Measurements from ENCODE around the gene ASCC1.

Gene ASCC1

DNA sequence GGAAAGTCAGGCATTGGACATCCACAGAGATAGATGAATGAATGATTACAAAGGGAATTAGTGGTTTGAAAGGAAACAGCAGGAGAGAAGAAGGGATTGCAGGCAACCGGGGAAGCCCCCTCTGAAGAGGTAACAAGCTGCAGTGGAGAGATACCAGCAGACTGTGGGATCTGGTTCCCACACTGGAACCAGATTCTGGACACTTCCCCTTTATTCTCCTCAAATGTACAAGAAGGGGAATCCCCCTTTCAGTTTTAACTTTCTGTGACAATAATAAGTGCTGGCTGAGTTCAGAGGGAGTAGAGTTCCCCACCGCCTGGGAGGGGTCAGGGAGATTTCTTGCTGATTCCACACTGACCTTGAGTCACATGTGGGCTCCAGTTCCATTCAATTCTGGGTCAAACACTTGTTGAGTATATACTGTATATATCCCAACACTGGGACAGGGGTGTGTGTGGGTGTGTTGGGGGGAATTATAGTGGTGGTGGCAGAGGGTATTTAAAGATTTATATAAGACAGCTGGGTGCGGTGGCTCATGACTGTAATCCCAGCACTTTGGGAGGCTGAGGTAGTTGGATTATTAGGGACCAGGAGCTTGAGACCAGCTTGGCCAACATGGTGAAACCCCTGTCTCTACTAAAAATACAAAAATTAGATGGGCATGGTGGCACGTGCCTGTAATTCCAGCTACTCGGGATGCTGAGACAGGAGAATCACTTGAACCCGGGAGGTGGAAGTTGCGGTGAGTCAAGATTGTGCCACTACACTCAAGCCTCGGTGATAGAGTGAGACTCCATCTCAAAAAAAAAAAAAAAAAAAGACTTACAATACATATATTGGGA lies 41.2 kb upstream of the ASCC1 start:
- H3K4me3 ChIP-seq (ENCODE audit: low read length), result peak overlapping the region; percentile 19
- peaks cover 23% of the 10 kb centered on the region for H3F3A ChIP-seq (ENCODE audit: control insufficient read depth, insufficient read depth)
- H4K20me1 ChIP-seq (ENCODE audit: control insufficient read depth, insufficient read depth, low read depth, low read length), result no peaks in the 10 kb centered on the region
- H3K9me3 ChIP-seq (ENCODE audit: control insufficient read depth, insufficient read depth, low read length), result no peaks in the 10 kb centered on the region
- no peaks in the 10 kb centered on the region for H3K27me3 ChIP-seq (ENCODE audit: control insufficient read depth, low read length)
- H3K4me2 ChIP-seq (ENCODE audit: low read length), result peak overlapping the region; percentile 63
- TF ChIP-seq, protein P1, sequence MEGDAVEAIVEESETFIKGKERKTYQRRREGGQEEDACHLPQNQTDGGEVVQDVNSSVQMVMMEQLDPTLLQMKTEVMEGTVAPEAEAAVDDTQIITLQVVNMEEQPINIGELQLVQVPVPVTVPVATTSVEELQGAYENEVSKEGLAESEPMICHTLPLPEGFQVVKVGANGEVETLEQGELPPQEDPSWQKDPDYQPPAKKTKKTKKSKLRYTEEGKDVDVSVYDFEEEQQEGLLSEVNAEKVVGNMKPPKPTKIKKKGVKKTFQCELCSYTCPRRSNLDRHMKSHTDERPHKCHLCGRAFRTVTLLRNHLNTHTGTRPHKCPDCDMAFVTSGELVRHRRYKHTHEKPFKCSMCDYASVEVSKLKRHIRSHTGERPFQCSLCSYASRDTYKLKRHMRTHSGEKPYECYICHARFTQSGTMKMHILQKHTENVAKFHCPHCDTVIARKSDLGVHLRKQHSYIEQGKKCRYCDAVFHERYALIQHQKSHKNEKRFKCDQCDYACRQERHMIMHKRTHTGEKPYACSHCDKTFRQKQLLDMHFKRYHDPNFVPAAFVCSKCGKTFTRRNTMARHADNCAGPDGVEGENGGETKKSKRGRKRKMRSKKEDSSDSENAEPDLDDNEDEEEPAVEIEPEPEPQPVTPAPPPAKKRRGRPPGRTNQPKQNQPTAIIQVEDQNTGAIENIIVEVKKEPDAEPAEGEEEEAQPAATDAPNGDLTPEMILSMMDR (IDR thresholded peaks at IDR 0.05; ENCODE audit: low read depth, low read length, poor library complexity, severe bottlenecking), result no peak
- TF ChIP-seq EZH2phosphoT487 (IDR thresholded peaks at IDR 0.05; ENCODE audit: borderline replicate concordance, low read length), result no peak
- peak overlapping the region; percentile 26; the same call in 1 of the 2 replicates for H3K27ac ChIP-seq (ENCODE audit: low read depth, low read length)
- H3K36me3 ChIP-seq (ENCODE audit: control insufficient read depth, low read length), result no peaks in the 10 kb centered on the region
- H3K79me2 ChIP-seq (ENCODE audit: control insufficient read depth, low read length), result no peaks in the 10 kb centered on the region
- H3K4me1 ChIP-seq (ENCODE audit: control insufficient read depth, low read length), result peaks cover 85% of the 10 kb centered on the region
- no peaks in the 10 kb centered on the region for H3K9me2 ChIP-seq (replicated peaks; ENCODE audit: control insufficient read depth, low read length)

DNA sequence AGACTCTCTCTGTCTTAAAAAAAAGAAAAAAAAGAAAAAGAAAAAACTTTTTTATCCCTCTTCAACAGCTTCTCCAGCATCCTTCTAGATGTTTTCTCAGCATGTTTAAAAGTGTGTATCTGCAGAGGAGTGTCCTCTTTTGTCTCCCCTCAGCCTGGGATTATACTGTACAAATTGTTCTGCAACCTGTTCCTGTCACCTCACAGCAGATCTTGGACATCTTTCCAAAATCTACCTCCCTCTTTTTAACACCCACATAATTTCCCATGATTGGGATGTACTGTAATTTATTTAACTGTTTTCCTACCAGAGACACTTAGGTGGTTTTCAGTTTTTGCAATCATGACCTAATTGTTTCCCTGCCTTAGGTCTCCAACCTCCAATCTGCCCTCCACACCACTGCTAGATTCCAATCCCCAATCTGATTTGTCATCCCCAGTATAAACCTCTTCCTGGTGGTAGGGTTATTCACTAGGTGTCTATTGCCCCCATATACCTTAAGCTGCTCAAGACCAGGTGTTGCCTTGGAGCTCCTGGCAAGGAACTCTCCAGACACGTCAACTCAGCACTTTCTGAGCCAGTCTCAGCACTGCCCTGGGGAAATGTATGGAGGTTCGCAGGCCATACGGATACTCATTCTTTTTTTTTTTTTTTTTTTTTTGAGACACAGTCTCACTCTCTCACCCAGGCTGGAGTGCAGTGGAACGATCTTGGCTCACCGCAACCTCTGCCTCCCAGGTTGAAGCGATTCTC lies 40.1 kb upstream of the ASCC1 start:
- peak overlapping the region; percentile 14; the same call in 1 of the 2 replicates for H3K27ac ChIP-seq (ENCODE audit: low read depth, low read length)
- no peaks in the 10 kb centered on the region for H3K79me2 ChIP-seq (ENCODE audit: control insufficient read depth, low read length)
- no peaks in the 10 kb centered on the region for H3K27me3 ChIP-seq (ENCODE audit: control insufficient read depth, low read length)
- TF ChIP-seq, protein P1 (IDR thresholded peaks at IDR 0.05; ENCODE audit: low read depth, low read length, poor library complexity, severe bottlenecking), result no peak
- no peaks in the 10 kb centered on the region for H3K36me3 ChIP-seq (ENCODE audit: control insufficient read depth, low read length)
- no peaks in the 10 kb centered on the region for H4K20me1 ChIP-seq (ENCODE audit: control insufficient read depth, insufficient read depth, low read depth, low read length)
- H3K9me3 ChIP-seq (ENCODE audit: control insufficient read depth, insufficient read depth, low read length), result no peaks in the 10 kb centered on the region
- no peak overlapping the region for H3K4me2 ChIP-seq (ENCODE audit: low read length)
- peaks cover 19% of the 10 kb centered on the region for H3F3A ChIP-seq (ENCODE audit: control insufficient read depth, insufficient read depth)
- H3K4me3 ChIP-seq (ENCODE audit: low read length), result no peak overlapping the region
- H3K9me2 ChIP-seq (replicated peaks; ENCODE audit: control insufficient read depth, low read length), result no peaks in the 10 kb centered on the region
- peaks cover 74% of the 10 kb centered on the region for H3K4me1 ChIP-seq (ENCODE audit: control insufficient read depth, low read length)

DNA sequence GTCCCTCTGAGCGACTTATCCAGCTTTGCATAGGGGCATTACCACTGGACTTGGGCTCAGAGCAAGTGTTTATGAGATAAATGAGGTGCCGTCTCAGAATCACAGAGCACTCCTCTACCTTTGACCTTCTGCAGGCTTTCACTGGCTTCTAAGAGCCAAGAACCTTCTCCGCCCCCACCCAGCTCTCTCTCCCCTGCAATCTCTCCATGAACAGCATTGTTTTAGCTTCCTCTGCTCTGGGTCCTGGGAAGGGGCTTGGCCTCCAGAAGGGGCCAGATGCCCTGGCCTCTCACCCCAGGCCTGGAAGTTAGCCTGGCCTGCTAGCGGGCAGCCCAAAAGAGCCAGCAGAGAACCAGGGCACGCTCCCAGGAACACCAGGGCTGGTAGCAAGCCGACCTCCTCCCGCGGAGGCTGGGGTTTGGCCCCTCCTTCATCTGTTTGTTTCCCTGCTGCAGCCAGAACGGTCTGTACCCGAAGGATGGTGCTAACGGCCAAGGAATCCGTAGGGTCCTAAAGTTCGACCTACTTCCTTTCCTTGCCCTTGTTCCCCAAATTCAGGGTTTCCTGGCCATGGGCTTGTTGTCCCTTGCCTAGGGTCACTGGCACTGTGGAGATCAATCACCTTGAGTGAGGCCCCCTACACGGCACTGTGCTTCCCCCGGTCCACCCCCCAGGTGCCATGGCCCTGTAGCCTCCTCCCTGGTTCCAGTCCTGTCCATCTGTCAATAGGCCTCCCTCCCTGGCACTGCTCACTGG lies 38.9 kb upstream of the ASCC1 start:
- H3K4me1 ChIP-seq (ENCODE audit: control insufficient read depth, low read length), result peaks cover 72% of the 10 kb centered on the region
- H3F3A ChIP-seq (ENCODE audit: control insufficient read depth, insufficient read depth), result peaks cover 18% of the 10 kb centered on the region
- peak overlapping the region; percentile 27; the same call in 1 of the 2 replicates for H3K27ac ChIP-seq (ENCODE audit: low read depth, low read length)
- peak overlapping the region; percentile 54 for H3K4me2 ChIP-seq (ENCODE audit: low read length)
- no peaks in the 10 kb centered on the region for H3K9me2 ChIP-seq (replicated peaks; ENCODE audit: control insufficient read depth, low read length)
- TF ChIP-seq EZH2phosphoT487 (IDR thresholded peaks at IDR 0.05; ENCODE audit: borderline replicate concordance, low read length), result no peak
- TF ChIP-seq, protein P1 (IDR thresholded peaks at IDR 0.05; ENCODE audit: low read depth, low read length, poor library complexity, severe bottlenecking), result no peak
- H3K27me3 ChIP-seq (ENCODE audit: control insufficient read depth, low read length), result no peaks in the 10 kb centered on the region
- no peaks in the 10 kb centered on the region for H4K20me1 ChIP-seq (ENCODE audit: control insufficient read depth, insufficient read depth, low read depth, low read length)
- no peak overlapping the region for H3K4me3 ChIP-seq (ENCODE audit: low read length)
- no peaks in the 10 kb centered on the region for H3K79me2 ChIP-seq (ENCODE audit: control insufficient read depth, low read length)
- no peaks in the 10 kb centered on the region for H3K9me3 ChIP-seq (ENCODE audit: control insufficient read depth, insufficient read depth, low read length)
- H3K36me3 ChIP-seq (ENCODE audit: control insufficient read depth, low read length), result no peaks in the 10 kb centered on the region
